OCI-M1 (cell line): ENCODE results near the gene TNFRSF13B.
"Not testable (repeated sequence)": the region's sequence is repeated elsewhere in the genome, so short reads cannot be mapped to it uniquely, and the experiment has no call there.

Source experiments
- DNase-seq: peaks from one replicate; lab custom pipeline; 2025; lab: John Stamatoyannopoulos, UW

TNFRSF13B gene

GRCh38 chr17:17004997-17005614 is 33.2 kb upstream of the TNFRSF13B start:
- DNase-seq = not testable (repeated sequence)

- no peak for DNase-seq
Measured at GRCh38 chr17:17004251-17004996, 32.5 kb upstream of the TNFRSF13B start.

- DNase-seq = not testable (repeated sequence)
Measured at GRCh38 chr17:17002731-17003715, 31.1 kb upstream of the TNFRSF13B start.

- peak; percentile 71 for DNase-seq
Measured at GRCh38 chr17:17001874-17002520, 30.1 kb upstream of the TNFRSF13B start.

- no peak for DNase-seq
Measured at GRCh38 chr17:17001076-17001777, 29.3 kb upstream of the TNFRSF13B start.

- DNase-seq = no peak
Measured at GRCh38 chr17:16999931-17000625, 28.2 kb upstream of the TNFRSF13B start.

GRCh38 chr17:16997514-16998429 is 25.9 kb upstream of the TNFRSF13B start:
- no peak for DNase-seq

- DNase-seq = not testable (repeated sequence)
Measured at GRCh38 chr17:16996726-16997125, 24.8 kb upstream of the TNFRSF13B start.

GRCh38 chr17:16995930-16996329 is 24.0 kb upstream of the TNFRSF13B start:
- no peak for DNase-seq

GRCh38 chr17:16994631-16995030 is 22.7 kb upstream of the TNFRSF13B start:
- DNase-seq = no peak

- peak; percentile 52 for DNase-seq
Measured at GRCh38 chr17:16991349-16992009, 19.6 kb upstream of the TNFRSF13B start.

GRCh38 chr17:16989953-16990860 is 18.3 kb upstream of the TNFRSF13B start:
- DNase-seq = no peak

- DNase-seq = no peak
Measured at GRCh38 chr17:16989230-16989952, 17.5 kb upstream of the TNFRSF13B start.

GRCh38 chr17:16988749-16989229 is 16.9 kb upstream of the TNFRSF13B start:
- no peak for DNase-seq

- DNase-seq = peak; percentile 34
Measured at GRCh38 chr17:16987830-16988601, 16.1 kb upstream of the TNFRSF13B start.
